IPS DF 4.7 (cell line): ENCODE measurements around the gene USP9X.
"Not testable (repeated sequence)": the region's sequence is repeated elsewhere in the genome, so short reads cannot be mapped to it uniquely, and the experiment has no call there.

Experiments
- DNase-seq: peaks from one replicate; pipeline ENCODE4 v3.0.0-alpha.2; 2013; ENCODE audit warnings: low spot score; ENCODE audit errors: extremely low read depth

Gene USP9X

DNA sequence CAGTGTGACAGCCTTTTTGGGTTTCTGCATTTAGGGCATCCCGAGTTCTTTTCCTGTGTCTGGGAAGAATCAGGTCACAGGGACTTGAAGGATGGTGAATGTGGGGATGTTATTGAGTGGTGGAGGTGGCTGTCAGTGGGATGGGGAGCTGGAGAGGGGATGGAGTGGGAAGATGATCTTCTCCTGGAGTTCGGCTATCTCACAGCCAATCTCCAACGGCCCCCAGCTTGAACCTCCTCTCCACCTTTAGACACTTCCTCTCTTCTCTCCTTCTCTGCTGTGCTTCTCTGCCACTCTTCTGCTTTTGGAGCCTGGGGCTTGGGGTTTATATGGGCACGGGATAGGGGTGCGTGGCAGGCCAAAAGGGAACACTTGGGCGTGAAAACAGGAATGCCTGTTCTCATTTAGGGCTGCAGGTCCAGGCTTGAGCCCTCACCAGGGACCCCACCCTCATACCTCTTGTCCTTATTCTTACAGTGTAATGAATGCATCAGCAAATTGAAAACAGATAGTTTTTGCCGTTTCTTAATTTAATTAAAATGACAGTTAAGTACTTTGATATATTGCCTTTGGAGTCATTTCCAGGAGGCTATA is 37.5 kb downstream of the USP9X start:
- DNase-seq = no peak

DNA sequence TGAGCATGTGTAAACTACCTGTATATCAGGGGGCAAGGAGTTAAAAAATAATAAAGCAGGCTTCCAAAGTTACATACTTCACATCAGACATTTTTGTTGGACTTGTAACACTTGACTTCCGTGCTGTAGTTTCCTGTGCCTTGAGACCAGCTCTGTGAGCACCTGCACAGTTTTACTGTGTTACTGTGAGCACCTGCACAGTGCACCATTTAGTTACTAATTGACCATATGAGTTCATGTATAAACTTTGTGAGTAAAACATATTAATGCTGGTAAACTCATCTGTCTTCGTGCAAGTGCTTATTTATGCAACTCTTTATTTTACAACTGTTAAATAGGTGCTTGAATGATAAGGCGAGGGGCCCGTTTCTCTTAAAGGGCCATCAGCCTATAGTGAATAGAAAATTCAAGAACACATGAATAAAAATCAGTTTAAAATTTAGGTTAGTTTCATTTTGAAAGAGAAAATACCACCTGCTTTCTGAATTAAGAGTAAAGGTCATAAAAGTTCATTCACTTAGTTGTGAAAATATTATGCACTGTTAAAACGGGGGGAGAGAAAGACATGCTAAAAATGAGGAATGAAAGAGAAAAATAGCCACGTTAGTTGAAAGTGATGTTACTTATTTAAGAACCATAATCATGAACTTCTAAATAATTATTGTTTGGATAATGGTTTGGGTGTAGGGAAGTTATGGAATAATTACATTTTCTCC is 42.4 kb downstream of the USP9X start:
- no peak for DNase-seq

DNA sequence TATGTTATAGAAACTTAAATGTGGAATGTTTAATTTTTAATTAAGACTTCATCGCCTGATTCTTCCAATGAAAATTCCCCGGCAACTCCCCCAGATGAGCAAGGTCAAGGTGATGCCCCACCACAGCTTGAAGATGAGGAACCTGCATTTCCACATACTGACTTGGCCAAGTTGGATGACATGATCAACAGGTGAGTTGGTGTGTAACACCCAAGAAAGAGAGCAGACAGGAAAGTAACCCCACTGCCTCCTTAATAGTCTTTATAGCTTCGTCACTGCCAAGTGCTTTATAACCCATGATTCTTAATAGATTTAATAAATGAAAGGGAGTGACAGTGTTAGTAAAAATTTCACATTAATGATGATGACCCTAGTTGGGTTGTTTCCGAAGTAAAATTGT is 43.7 kb downstream of the USP9X start:
- DNase-seq = no peak

DNA sequence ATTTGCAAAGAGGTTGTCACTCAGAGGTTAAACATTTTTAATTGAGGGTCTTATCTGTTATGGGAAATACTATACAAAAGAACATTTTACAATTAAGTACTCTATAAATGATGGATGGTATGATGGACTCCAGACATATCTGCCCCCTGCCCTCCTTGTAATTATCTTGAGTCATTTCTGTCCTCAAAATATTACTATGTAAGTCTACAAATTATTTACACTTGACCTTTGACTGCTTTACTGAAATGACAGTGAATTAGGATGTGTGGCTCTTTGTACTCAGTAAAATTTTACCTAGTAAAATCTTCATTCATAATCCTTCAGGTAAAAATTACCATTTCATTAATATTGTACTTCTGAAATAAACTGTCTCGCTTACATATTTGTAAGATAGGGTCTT is 46.5 kb downstream of the USP9X start:
- no peak for DNase-seq

DNA sequence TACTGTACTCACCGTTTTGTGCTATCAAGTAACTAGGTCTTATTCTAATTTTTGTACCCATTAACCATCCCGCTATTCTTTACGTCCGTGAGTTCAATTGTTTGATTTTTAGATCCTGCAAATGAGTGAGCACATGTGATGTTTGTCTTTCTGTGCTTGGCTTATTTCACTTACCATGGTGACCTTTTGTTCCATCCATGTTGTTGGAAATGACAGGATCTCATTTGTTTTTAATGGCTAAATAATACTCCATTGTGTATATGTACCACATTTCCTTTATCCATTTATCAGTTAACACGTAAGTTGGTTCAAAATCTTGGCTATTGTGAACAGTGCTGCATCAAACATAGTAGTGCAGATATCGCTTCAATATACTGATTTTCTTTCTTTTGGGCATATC is 48.3 kb downstream of the USP9X start:
- no peak for DNase-seq

DNA sequence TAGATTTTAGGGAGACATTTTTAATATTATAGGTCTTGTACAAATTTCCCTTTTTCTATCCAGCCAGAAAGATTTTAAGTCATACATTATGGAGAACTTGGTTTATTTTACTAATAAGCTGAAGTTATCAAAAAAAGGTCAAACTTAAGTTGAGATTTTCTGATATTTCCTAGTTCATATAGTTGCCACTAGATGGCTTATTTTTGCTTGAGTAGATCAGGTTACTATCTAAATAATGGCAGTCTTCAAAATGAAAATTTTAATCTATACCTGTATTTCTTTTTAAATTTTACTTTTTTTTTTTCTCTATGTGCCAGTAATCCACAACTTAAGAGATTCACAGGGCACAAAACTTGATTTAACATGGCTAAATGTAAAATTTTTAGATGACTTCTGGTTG is 52.3 kb downstream of the USP9X start:
- no peak for DNase-seq

DNA sequence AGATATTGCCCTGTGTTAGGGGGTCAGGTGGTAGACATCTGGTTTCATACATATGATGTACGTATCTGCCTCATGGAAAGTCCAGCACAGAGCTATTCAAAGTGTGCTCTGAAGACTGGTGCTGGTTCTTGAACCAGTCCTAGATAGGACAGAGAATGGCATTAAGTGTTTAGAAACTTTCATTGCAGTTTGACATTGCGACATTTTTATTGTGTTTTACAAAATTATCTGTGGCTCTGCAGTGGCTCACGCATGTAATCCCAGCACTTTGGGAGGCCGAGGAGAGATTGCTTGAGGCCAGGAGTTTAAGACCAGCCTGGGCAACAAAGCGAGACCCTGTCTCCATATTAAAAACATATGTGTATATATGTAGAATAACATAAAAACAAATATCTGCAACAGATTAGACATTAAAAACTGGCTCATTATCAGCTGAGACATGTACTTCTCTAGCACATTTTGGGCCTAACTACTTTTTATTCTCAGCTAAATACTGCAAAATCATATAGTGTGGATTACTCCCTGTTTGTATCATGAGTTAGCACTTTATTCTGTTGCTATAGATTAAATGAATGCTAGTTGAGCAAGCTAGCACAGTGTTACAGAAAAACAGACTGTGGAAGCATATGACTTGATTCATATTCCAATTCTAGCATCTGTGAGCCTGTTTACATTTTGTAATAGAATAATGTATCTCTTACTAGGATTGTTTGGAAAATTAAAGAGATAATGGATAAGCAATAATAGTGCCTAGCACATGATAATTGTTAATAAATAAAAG is 57.1 kb downstream of the USP9X start:
- DNase-seq = no peak

DNA sequence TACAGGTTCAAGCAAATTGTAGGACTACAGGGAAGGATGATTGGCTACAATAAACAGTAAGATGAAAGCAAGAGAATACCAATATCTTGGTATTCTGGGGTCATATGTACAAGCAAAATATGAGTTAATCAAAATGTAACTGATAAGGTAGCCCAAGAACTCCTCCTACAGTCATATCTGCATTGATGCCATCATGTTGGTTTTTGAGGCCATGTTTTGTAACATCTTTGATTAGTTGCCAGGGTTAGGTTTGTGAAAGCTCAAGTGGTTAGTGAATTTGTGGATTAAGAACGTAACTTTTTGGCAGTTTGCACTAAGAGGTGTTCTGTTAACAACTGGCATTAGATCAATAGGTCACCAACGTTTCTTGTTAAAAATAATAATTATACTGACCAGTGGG is 59.6 kb downstream of the USP9X start:
- DNase-seq = no peak

DNA sequence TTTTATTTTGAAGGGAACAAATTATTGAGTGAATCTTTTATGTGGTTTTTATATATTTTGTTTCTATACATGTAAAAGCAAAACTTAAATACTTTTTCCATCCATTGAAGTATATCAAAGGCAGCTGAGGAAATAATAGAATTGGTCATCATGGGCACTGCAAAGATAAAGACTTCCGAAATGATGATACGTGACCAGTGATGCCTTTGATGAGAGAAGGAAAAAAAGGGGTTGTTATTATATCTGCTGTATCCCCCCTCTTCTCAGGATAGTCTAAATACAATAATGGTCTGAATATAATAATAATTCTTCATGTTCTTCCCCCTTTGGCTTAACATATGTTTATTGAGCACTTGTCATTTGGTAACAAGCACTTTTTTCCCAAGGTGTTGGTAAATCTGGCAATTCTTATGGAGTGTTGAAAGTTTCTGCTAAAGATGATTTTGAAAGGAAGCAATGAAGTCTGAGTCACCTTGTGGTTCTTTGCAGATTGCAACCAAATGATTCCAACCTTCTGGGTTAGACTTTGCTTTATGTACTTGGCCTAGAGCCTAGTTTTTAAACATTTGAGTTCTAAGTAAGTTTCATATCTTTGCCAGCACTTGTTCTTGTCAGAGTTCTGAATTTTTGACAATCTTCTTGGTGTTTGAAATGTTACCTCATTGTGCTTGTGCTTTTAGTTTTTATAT is 60.8 kb downstream of the USP9X start:
- no peak for DNase-seq

DNA sequence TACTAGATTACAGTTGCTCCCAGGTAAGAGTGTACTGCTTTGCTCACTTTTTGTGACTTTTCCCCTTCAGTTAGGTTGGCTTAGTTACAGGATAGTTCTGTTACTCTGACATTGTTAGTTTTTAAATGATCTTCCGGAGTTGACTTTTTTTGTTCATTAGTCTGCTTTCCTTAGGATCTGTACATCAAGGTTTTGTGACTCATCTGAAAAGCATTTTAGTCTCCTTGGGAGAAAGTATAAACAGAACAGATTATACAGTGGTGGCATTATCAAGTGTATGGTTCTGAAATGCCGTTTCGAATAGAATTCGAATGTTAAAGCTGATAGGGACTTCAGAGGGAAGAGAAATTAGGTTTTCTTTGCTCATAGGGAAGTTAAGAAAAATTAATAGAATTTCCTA is 63.3 kb downstream of the USP9X start:
- DNase-seq = no peak

DNA sequence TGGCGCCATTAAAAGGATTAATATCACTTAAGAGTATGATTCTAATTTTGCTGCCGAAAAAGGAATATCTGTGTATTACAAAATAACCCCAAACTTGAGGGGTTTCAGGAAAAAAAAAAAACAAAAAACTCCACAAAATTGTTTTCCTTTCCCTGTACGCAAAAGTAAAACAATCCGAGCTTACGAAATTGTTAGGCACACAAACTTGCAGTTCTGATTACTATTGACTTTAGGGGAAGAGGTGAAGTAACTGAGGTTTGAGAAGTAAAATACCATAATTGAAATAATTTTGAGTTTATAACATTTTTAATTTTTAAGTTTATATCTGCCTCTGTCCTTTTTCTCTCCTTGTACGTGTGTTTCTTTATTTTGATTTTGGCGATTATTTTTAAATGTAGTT is 64.8 kb downstream of the USP9X start:
- no peak for DNase-seq

DNA sequence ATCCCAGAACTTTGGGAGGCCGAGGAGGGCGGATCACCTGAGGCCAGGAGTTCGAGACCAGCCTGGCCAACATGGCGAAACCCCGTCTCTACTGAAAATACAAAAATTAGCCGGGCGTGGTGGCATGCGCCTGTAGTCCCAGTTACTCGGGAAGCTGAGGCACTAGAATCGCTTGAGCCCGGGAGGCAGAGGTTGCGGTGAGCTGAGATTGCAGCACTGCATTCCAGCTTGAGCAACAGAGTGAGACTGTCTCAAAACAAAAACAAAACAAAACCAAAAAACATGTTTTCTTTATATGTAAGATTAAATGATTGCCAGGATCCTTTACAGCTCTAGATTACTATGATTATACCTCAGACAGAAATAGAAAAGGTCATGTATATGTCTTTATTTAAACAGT is 66.5 kb downstream of the USP9X start:
- not testable (repeated sequence) for DNase-seq

DNA sequence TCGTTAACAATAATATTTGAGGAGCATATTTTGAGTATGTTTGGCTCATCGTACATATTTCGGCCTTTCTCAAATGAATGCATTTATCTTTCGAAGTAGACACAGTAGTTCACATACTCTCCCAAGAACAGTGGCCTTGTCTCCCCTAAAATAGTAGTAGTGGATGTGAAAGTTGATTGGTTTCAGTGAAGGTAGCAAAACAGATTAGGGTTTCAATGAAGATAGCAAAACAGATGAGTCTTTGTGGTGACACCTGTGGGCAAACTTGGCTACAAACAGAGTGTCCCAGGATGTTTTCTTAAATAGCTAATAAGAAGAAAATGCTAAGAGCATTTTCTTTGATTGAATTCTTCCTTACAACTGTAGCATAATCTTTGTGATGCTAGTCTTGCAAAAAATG is 67.0 kb downstream of the USP9X start:
- DNase-seq = no peak

DNA sequence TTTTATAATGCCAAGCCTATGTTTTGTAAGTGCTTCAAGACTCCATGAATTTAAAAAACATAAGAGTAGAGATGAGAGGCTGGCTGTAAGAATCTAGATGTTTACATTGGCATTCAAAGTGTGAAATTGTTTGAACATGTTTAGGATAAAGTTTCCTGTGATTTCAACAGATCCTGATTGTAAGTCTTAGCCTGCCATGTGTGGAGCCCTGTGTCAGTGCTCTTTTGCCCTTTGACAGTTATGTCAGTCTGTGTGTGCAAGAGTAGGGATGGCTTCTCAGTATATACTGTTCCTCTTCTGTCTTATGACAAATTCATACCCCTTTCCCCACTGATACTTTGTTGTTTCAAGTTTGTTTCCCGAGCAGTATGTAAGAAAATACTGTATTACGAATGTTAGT is 68.2 kb downstream of the USP9X start:
- no peak for DNase-seq

DNA sequence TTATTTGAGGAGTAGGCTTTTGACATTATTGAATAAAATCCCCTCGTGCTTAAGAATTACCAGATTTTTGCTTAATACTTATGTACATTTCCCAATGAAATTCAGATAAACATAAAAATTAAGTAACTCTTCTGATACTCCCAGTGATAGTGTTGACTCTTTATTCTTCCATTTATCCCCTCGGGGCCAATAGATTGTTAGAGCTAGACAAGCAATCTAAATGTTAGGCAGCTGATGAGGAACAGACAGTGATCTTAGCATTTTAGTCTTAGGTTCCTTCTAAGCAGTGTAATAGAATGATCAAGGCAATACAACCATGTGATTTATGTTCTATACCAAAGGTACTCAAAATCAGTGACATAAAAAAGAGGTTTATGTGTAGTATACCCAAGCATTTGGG is 68.7 kb downstream of the USP9X start:
- no peak for DNase-seq

DNA sequence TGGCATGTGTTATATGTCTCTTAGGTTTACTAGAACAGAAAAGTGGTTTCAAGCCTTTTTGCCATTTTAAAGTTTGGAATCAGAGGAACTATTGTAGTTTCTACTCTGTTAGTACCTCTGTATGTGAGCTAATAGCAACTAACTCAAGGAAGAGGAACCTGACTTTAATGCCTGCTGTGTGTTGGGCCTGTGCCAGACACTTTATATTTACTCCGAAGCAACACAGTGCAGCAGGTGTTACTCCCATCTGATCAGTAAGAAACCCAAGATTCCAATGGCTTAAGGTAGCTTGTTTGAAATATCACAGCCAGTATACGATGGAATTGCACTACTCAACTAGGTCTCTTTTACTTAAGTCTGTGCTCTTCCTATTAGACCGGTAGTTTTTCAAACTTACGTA is 79.2 kb downstream of the USP9X start:
- DNase-seq = no peak

DNA sequence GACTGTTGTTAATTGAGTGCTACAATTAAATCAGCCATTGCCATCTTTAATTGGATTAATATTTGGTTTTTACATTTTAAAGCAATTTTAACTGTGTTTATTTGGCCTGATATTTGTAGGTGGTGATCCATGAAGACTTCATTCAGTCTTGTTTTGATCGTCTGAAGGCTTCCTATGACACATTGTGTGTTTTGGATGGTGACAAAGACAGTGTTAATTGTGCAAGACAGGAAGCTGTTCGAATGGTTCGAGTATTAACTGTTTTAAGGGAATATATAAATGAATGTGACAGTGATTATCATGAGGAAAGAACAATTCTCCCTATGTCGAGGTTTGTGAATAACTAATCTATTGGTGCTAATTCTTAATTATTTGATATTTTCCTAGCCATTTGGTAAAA is 82.6 kb downstream of the USP9X start:
- DNase-seq = no peak

DNA sequence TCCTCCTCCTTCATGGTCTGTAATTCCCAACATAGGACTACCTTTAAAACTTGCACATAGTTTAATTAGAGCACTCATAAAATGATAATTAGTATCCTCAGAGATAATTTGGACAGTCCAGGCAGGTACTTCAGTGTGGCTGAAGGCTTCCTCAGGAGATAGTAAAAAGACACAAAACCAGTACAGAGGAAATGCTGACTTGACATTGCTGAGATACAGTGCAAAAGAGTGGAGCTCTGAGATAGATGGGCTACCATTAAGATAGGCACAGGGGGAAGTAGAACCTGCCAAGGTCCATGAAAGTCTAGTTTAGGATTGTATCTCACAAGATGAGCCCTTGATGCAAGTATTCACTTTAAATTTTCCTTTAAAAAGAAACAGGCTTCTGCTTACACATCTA is 91.0 kb downstream of the USP9X start:
- no peak for DNase-seq

DNA sequence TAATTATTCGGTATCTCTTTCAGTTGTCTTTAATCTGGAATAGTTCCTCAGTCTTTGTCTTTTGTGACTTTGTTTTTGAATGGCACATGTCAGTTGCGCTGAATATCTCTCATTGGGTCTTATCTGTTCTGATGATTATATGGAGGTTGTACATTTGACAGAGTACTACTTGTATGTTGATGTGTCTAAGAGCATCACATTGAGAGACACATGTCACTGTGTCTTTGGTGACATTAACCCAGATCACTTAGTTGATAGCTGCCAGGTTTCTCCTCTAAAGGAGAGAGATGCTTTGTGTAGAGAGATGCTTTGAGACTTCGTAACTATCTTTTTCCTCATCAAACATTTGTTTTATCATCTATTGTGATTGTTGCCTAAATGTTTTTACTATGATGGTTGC is 92.1 kb downstream of the USP9X start:
- DNase-seq = no peak

DNA sequence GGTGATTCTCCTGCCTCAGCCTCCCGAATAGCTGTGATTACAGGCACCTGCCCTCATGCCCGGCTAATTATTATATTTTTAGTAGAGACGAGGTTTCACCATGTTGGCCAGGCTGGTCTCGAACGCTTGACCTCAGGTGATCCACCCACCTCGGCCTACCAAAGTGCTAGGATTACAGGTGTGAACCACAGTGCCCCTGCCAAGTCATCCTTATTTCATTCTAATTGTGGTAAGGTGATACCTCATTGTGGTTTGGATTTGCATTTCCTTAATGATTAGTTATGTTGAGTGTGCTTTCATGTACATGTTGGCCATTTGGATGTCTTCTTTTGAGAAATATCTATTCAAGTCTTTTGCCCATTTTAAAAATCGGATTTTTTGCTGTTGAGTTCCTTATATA is 93.0 kb downstream of the USP9X start:
- no peak for DNase-seq

DNA sequence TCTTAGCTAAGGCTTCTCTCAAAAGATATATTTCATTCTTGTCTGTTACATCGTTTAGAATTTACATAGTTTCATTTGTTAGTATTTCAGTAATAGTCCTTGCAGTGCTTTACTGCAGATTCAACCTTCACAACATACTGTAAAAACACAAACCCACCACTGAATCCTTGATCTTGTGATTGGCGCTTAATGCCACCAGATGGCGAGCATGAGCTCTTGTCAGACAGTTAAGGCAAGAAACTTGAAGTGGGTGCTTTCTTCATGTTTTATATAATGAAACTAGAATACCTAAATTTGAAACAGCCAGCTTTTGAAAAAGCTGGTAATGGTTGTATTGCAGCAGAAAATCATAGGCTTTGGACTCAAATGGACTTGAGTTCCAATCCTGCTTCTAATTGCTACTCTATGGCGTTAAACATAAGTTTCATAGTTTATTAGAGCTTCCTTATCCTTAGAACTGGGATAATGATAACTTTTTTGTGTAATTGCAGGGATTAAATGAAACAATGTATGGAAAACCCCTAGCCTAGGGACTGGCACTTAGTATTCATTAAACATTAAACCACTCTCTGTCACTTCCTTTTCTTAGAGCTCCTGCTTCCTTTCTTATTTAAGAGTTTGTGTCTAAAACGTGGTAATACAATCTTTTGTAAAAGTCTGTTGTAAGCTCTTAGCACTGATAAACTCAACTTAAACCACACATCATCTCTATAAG is 95.1 kb downstream of the USP9X start:
- peak; percentile 9 for DNase-seq

DNA sequence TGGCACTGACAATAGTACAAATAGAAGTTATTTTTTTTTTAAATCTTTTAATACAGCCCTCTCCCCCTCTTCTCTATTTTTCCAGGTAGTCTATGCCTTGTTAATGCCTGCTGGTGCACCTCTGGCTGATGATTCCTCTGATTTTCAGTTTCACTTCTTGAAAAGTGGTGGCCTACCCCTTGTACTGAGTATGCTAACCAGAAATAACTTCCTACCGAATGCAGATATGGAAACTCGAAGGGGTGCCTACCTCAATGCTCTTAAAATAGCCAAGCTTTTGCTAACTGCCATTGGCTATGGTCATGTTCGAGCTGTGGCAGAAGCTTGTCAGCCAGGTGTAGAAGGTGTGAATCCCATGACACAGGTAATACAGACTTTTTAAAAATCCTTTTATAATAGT is 99.1 kb downstream of the USP9X start:
- no peak for DNase-seq
